Neural progenitor cell (in vitro differentiated cells): ENCODE data around the gene SWT1. TPM values are rescaled to one million over a fixed set of nuclear protein-coding genes. Genes with fewer than 3 reads are reported as not detected.

Experiments
- DNase-seq: peaks from one replicate; pipeline ENCODE4 v3.0.0-alpha.2; 2016; ENCODE audit warnings: low spot score
- H2AFZ ChIP-seq: fragments of 200-600 bp; sonication (generic); replicated peaks from 2 replicates; pipeline ENCODE4 v1.6.1; 2016; ENCODE audit warnings: antibody characterized with exemption
- H3F3A ChIP-seq: fragments of 200-600 bp; sonication (generic); 2 replicates; pipeline ENCODE4 v1.6.1; 2016; ENCODE audit warnings: antibody characterized with exemption, low read depth
- H3K27ac ChIP-seq: fragments of 200-600 bp; sonication (generic); 2 replicates; pipeline ENCODE4 v1.5.1; 2016; ENCODE audit warnings: mild to moderate bottlenecking
- H3K27me3 ChIP-seq: fragments of 200-600 bp; sonication (generic); 2 replicates; pipeline ENCODE4 v1.6.1; 2016; ENCODE audit warnings: mild to moderate bottlenecking, moderate library complexity
- H3K36me3 ChIP-seq: fragments of 200-600 bp; sonication (generic); 2 replicates; pipeline ENCODE4 v1.5.1; 2016
- H3K4me1 ChIP-seq: fragments of 200-600 bp; sonication (generic); 2 replicates; pipeline ENCODE4 v1.6.1; 2016; ENCODE audit warnings: mixed run types
- H3K4me2 ChIP-seq: fragments of 200-600 bp; sonication (generic); 2 replicates; pipeline ENCODE4 v1.6.1; 2016
- H3K4me3 ChIP-seq: fragments of 200-600 bp; sonication (generic); 2 replicates; pipeline ENCODE4 v1.5.1; 2016
- H3K79me2 ChIP-seq: fragments of 200-600 bp; sonication (generic); 2 replicates; pipeline ENCODE4 v1.6.1; 2016; ENCODE audit warnings: low read depth
- H3K9ac ChIP-seq: fragments of 200-600 bp; sonication (generic); 2 replicates; pipeline ENCODE4 v1.6.1; 2016
- H3K9me3 ChIP-seq: fragments of 200-600 bp; sonication (generic); 2 replicates; pipeline ENCODE4 v1.5.1; 2016; ENCODE audit warnings: low read depth
- H4K20me1 ChIP-seq: fragments of 200-600 bp; sonication (generic); 2 replicates; pipeline ENCODE4 v1.6.1; 2016; ENCODE audit warnings: low read depth
- H3K27ac Mint-ChIP-seq: 3 replicates; pipeline ENCODE4 v1.8.0; 2021; ENCODE audit warnings: mixed read lengths
- H3K27me3 Mint-ChIP-seq: 2 replicates; pipeline ENCODE4 v1.8.0; 2022; ENCODE audit warnings: low read depth, mild to moderate bottlenecking, inconsistent platforms, moderate library complexity, mixed read lengths; ENCODE audit not compliant: insufficient read depth
- H3K36me3 Mint-ChIP-seq: 3 replicates; pipeline ENCODE4 v1.8.0; 2021; ENCODE audit warnings: mixed read lengths
- H3K4me1 Mint-ChIP-seq: 3 replicates; pipeline ENCODE4 v1.8.0; 2021; ENCODE audit warnings: mixed read lengths
- H3K4me3 Mint-ChIP-seq: 3 replicates; pipeline ENCODE4 v1.8.0; 2021; ENCODE audit warnings: mild to moderate bottlenecking, moderate library complexity, mixed read lengths
- H3K9me3 Mint-ChIP-seq: 3 replicates; pipeline ENCODE4 v1.8.0; 2020; ENCODE audit warnings: mixed read lengths
- CTCF ChIP-seq: fragments of 200-600 bp; sonication (generic); IDR thresholded peaks from 2 replicates; pipeline ENCODE4 v1.5.1; 2017; ENCODE audit warnings: antibody characterized with exemption, mild to moderate bottlenecking
- EZH2 ChIP-seq: fragments of 200-600 bp; sonication (generic); IDR thresholded peaks from 2 replicates; pipeline ENCODE4 v1.6.1; 2017; ENCODE audit warnings: antibody characterized with exemption, mild to moderate bottlenecking, moderate library complexity
- EZH2phosphoT487 ChIP-seq: fragments of 200-600 bp; sonication (generic); IDR thresholded peaks from 2 replicates; pipeline ENCODE4 v1.6.1; 2017; ENCODE audit warnings: antibody characterized with exemption
- total RNA-seq: library from RNA; depleted of rRNA; stranded (reverse); fragments of >200 nt; gene quantifications from 2 replicates; pipeline ENCODE4 v1.2.3, GENCODE V29; 2015; ENCODE audit warnings: low replicate concordance

SWT1 gene
- total RNA-seq, 1 donor from 2014 or later = 12.4 TPM

DNA sequence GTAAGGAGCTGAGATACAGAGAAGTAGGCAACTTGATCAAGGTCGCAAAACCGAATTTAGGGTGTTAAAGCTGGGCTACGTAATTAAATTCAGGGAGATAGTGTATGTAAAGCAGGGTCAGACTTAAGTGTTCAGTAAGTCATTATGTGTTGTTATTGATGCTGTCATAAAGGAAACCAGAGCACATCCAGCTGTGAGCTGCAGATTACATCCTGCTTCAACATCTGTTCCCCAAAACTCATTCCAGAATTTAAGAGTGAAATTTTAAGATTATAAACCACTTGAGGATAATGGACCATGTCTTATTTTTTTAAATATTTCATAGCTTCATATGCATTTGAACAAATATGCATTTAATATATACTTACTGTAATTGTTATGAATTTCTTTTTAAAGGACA is 110.3 kb downstream of the SWT1 start:
- H3K36me3 ChIP-seq = no peaks in the 10 kb centered on the region
- Mint-ChIP-seq H3K4me3 (no peak overlapping the region), H3K4me1 (peaks cover 11% of the 10 kb centered on the region), H3K27ac (no peak overlapping the region), H3K36me3 (no peaks in the 10 kb centered on the region), H3K9me3 (no peaks in the 10 kb centered on the region), H3K27me3 (peaks cover 2% of the 10 kb centered on the region)
- no peak overlapping the region for H3K4me3 ChIP-seq
- no peak for DNase-seq
- peaks cover 5% of the 10 kb centered on the region for H3K4me1 ChIP-seq
- H3F3A ChIP-seq = no peaks in the 10 kb centered on the region
- H3K79me2 ChIP-seq = no peaks in the 10 kb centered on the region
- no peaks in the 10 kb centered on the region for H3K27me3 ChIP-seq
- no peak overlapping the region for H2AFZ ChIP-seq
- H3K27ac ChIP-seq = no peak overlapping the region
- TF ChIP-seq EZH2phosphoT487 = no peak
- no peak for TF ChIP-seq CTCF
- H4K20me1 ChIP-seq = no peaks in the 10 kb centered on the region
- H3K4me2 ChIP-seq = no peak overlapping the region
- no peaks in the 10 kb centered on the region for H3K9me3 ChIP-seq
- H3K9ac ChIP-seq = no peak overlapping the region

GRCh38 chr1:185267701-185268100 is 110.7 kb downstream of the SWT1 start:
- Histone ChIP-seq H3K9me3 (no peaks in the 10 kb centered on the region), H3K4me2 (no peak overlapping the region), H3K9ac (no peak overlapping the region), H3K4me1 (peaks cover 5% of the 10 kb centered on the region), H3K27me3 (no peaks in the 10 kb centered on the region), H3F3A (no peaks in the 10 kb centered on the region), H3K27ac (no peak overlapping the region), H3K79me2 (no peaks in the 10 kb centered on the region), H3K36me3 (no peaks in the 10 kb centered on the region), H4K20me1 (no peaks in the 10 kb centered on the region), H3K4me3 (no peak overlapping the region), H2AFZ (no peak overlapping the region)
- TF ChIP-seq CTCF (no peak), EZH2phosphoT487 (no peak), EZH2 (no peak)
- Mint-ChIP-seq H3K4me1 (peaks cover 13% of the 10 kb centered on the region), H3K27ac (no peak overlapping the region), H3K27me3 (peaks cover 2% of the 10 kb centered on the region), H3K4me3 (no peak overlapping the region), H3K36me3 (no peaks in the 10 kb centered on the region), H3K9me3 (no peaks in the 10 kb centered on the region)
- DNase-seq = no peak

GRCh38 chr1:185268352-185268751 is 111.4 kb downstream of the SWT1 start:
- Histone ChIP-seq H4K20me1 (no peaks in the 10 kb centered on the region), H3K4me3 (no peak overlapping the region), H3K79me2 (no peaks in the 10 kb centered on the region), H3K9ac (no peak overlapping the region), H3K9me3 (no peaks in the 10 kb centered on the region), H3K4me2 (no peak overlapping the region), H3K27me3 (no peaks in the 10 kb centered on the region), H3K4me1 (peaks cover 5% of the 10 kb centered on the region), H3K27ac (no peak overlapping the region), H2AFZ (no peak overlapping the region), H3K36me3 (no peaks in the 10 kb centered on the region), H3F3A (no peaks in the 10 kb centered on the region)
- no peak overlapping the region for H3K4me3 Mint-ChIP-seq
- peaks cover 2% of the 10 kb centered on the region for H3K27me3 Mint-ChIP-seq
- no peaks in the 10 kb centered on the region for H3K36me3 Mint-ChIP-seq
- H3K4me1 Mint-ChIP-seq = peaks cover 13% of the 10 kb centered on the region
- no peak for DNase-seq
- H3K27ac Mint-ChIP-seq = no peak overlapping the region
- no peaks in the 10 kb centered on the region for H3K9me3 Mint-ChIP-seq
- no peak for TF ChIP-seq EZH2phosphoT487
- no peak for TF ChIP-seq CTCF
- TF ChIP-seq EZH2 = no peak

DNA sequence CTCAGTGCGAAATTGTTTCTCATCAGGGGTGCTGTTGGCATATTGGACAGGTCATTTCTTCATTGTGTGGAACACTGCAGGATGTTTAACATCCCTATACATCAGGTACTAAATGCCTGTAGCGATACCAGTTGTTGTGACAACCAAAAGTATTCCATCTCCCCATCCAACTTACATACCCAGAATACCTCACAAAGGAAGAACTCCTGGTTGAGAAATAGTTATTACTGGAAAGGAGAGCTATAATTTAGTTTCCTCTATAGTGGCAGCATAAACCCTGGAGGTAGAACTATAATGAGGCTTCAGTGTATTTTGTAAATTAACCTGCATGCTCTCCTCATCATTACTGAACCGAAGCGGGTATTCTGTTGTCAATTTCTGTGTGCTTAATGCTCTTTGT is 115.0 kb downstream of the SWT1 start:
- no peak overlapping the region for H3K4me3 ChIP-seq
- no peaks in the 10 kb centered on the region for H3K36me3 Mint-ChIP-seq
- no peak for TF ChIP-seq EZH2phosphoT487
- no peak for TF ChIP-seq EZH2
- TF ChIP-seq CTCF = no peak
- H3K9me3 ChIP-seq = no peaks in the 10 kb centered on the region
- peaks cover 13% of the 10 kb centered on the region for H3K4me1 Mint-ChIP-seq
- H3K4me1 ChIP-seq = peaks cover 5% of the 10 kb centered on the region
- no peak overlapping the region for H3K9ac ChIP-seq
- H4K20me1 ChIP-seq = no peaks in the 10 kb centered on the region
- no peak overlapping the region for H2AFZ ChIP-seq
- H3K4me3 Mint-ChIP-seq = no peak overlapping the region
- no peak overlapping the region for H3K27ac Mint-ChIP-seq
- H3K27me3 ChIP-seq = no peaks in the 10 kb centered on the region
- no peaks in the 10 kb centered on the region for H3K9me3 Mint-ChIP-seq
- no peak overlapping the region for H3K4me2 ChIP-seq
- no peak for DNase-seq
- no peaks in the 10 kb centered on the region for H3F3A ChIP-seq
- no peaks in the 10 kb centered on the region for H3K27me3 Mint-ChIP-seq
- no peaks in the 10 kb centered on the region for H3K79me2 ChIP-seq
- H3K36me3 ChIP-seq = no peaks in the 10 kb centered on the region
- H3K27ac ChIP-seq = no peak overlapping the region
